Ascending aorta (tissue), 2 donors: ENCODE results near the gene ATP13A3. TPM values are rescaled to one million over a fixed set of nuclear protein-coding genes. Genes with fewer than 3 reads are reported as not detected.
"Not testable (repeated sequence)": the region's sequence is repeated elsewhere in the genome, so short reads cannot be mapped to it uniquely, and the experiment has no call there.

ENCODE experiments used
- DNase-seq, 2 donors: peaks; one replicate each; pipeline ENCODE4 v3.0.0-alpha.2; 2019; ENCODE audit warnings: low spot score in 2 of 2
- H3K27ac ChIP-seq, 2 donors: fragments of 200-600 bp; sonication (generic); one replicate each; pipeline ENCODE4 v1.5.1; 2016 to 2017; ENCODE audit warnings: mild to moderate bottlenecking in 1 of 2
- H3K27me3 ChIP-seq: fragments of 200-600 bp; sonication (generic); one replicate; pipeline ENCODE4 v1.5.1; 2017
- H3K36me3 ChIP-seq, 2 donors: fragments of 200-600 bp; sonication (generic); one replicate each; pipeline ENCODE4 v1.5.1; 2016
- H3K4me1 ChIP-seq, 2 donors: fragments of 200-600 bp; sonication (generic); one replicate each; pipeline ENCODE4 v1.5.1; 2016 to 2017; ENCODE audit warnings: mild to moderate bottlenecking in 1 of 2
- H3K4me3 ChIP-seq, 2 donors: fragments of 200-600 bp; sonication (generic); one replicate each; pipeline ENCODE4 v1.5.1; 2016 to 2017; ENCODE audit warnings: mild to moderate bottlenecking in 1 of 2
- H3K9me3 ChIP-seq, 2 donors: fragments of 200-600 bp; sonication (generic); one replicate each; pipeline ENCODE4 v1.5.1; 2016
- CTCF ChIP-seq, 3 experiments: fragments of 200-600 bp in 2 of 3; fragments of 450-650 bp in 1 of 3; sonication (generic) in 2 of 3; IDR thresholded peaks; one replicate each; pipeline ENCODE4 v1.5.1; 2016 to 2019; ENCODE audit warnings: antibody characterized with exemption in 3 of 3, mild to moderate bottlenecking in 1 of 3, moderate library complexity in 1 of 3
- intact Hi-C: fragments of 100-400 bp; cut with DNase I; formaldehyde crosslinking; loops from one replicate; pipeline ENCODE4 v1.15.1; 2023
- total RNA-seq: library from RNA; depleted of rRNA; stranded (reverse); fragments of >200 nt; gene quantifications from one replicate; pipeline ENCODE4 v1.1.0, GENCODE V29; 2016

Gene ATP13A3
- total RNA-seq, 1 donor from 2014 or later, result 53.6 TPM

DNA sequence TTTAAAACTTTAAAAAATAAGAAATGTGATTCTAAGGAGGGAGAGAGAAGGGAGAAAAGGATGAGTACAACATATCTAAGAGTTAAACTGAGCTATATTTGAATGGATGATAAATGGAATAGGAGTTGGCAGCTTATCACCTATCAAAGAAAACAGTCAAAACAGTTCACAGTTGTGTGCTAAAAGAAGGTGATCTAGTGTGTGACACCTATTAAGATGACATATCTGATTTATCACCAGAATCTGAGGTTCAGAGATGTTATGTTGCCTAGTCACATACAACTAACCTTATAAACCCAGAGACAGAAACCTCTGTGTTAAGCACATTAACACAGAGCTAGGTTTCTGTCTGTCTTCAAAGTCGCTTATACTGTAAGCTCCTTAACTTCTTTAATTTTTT, 3.0 kb downstream of the ATP13A3 start:
- H3K36me3 ChIP-seq, result no peaks in the 10 kb centered on the region
- no peak for DNase-seq
- peak overlapping the region in 1 of 2 donors; percentile 91 for H3K27ac ChIP-seq
- intact Hi-C loops, result loop anchor here (2.0 to 10.0 kb wide), 3 partner anchors 111 to 958 kb away; partner anchors contain the start of gene ACAP2
- no peak overlapping the region for H3K4me3 ChIP-seq
- no peak for TF ChIP-seq CTCF (IDR thresholded peaks at IDR 0.05)
- no peaks in the 10 kb centered on the region for H3K27me3 ChIP-seq
- H3K4me1 ChIP-seq, result peaks cover 14 to 36% of the 10 kb centered on the region in 2 donors
- H3K9me3 ChIP-seq, result no peaks in the 10 kb centered on the region

GRCh38 chr3:194482830-194483229, 4.0 kb downstream of the ATP13A3 start:
- not testable (repeated sequence) for H3K9me3 ChIP-seq, H3K27me3 ChIP-seq, H3K36me3 ChIP-seq, H3K4me3 ChIP-seq, DNase-seq
- Histone ChIP-seq H3K27ac (peak overlapping the region in 1 of 2 donors; percentile 43), H3K4me1 (peaks cover 9 to 36% of the 10 kb centered on the region in 2 donors)
- intact Hi-C loops, result loop anchor here (5.0 to 10.0 kb wide), 2 partner anchors 208 to 959 kb away; partner anchors contain the start of gene ACAP2

DNA sequence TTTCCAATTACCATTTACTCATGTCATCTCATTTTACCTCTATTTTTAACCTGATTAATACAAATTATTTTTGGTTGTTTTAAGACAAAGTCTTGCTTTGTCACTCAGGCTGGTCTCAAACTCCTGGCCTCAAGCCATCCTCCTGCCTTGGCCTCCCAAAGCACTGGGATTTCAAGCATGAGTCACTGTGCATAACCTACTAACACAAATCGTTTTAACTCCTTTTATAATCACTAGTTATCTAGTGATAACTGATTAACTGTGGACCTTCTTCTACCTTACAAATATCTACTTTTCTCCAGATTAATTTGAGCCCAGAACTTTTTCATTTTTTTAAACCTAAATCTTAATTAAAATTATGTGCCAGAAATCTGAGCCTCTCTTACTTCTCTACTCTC, 4.6 kb downstream of the ATP13A3 start:
- no peak for TF ChIP-seq CTCF (IDR thresholded peaks at IDR 0.05)
- Histone ChIP-seq H3K4me3 (no peak overlapping the region), H3K36me3 (no peaks in the 10 kb centered on the region), H3K27ac (peak overlapping the region in 1 of 2 donors; percentile 39), H3K9me3 (no peaks in the 10 kb centered on the region), H3K4me1 (peaks cover 9 to 29% of the 10 kb centered on the region in 2 donors), H3K27me3 (no peaks in the 10 kb centered on the region)
- intact Hi-C loops, result loop anchor here (5.0 to 10.0 kb wide), 2 partner anchors 207 to 960 kb away; partner anchors contain the start of gene ACAP2
- DNase-seq, result no peak

DNA sequence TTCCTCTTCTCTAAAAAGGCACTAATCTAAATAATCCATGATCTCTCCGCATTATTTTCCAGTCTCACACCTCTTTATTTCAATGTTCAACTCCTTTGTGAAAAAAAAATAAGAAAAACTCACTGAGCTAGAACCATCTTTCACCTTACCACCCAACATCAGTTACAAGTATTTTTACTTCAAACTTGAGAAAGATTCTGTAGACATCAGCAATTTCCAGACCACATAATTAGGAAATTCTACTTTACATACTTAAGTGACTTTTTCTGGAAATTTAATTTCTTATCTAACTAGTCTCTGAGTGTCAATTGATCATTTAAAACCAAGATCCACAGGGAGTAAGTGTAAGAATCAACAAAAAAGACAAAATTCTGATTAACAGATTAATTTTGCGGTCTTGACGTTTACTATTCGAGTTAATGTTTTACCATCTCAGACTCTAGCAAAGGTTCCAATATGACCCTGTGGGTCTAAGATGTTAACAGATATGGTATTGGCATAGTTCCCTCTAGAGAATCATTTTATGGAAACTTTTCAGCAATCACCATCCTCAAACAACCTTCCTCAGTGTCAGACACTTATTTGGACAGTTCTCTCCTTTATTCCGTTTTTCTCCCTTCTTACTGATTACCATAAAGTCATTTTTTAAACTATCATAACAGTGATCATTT, 5.1 kb downstream of the ATP13A3 start:
- Histone ChIP-seq H3K4me3 (no peak overlapping the region), H3K9me3 (no peaks in the 10 kb centered on the region), H3K27me3 (no peaks in the 10 kb centered on the region), H3K4me1 (peaks cover 9 to 28% of the 10 kb centered on the region in 2 donors), H3K36me3 (no peaks in the 10 kb centered on the region), H3K27ac (peak overlapping the region; percentile 29 to 39)
- DNase-seq, result no peak
- intact Hi-C loops, result loop anchor here (5.0 to 10.0 kb wide), 2 partner anchors 207 to 961 kb away; partner anchors contain the start of gene ACAP2
- TF ChIP-seq CTCF (IDR thresholded peaks at IDR 0.05), result no peak

DNA sequence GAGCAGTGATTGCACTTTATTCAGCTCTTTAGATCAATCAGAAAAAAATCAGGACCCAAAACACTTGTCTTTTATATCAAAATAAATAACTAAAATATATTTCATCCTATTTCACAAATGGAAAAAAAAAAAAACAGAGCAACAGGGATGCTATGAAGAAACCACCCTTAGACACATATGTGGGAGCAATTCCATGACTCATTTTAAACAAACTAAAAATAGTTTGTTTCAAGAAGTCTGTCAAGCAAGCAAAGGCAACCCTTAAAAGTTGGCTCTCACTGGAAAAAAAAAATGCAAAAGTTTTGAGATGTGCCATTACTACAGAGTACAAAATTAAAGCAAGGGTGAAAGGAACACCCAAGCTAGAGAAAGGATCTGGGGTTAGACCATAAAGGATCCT, 5.7 kb downstream of the ATP13A3 start:
- H3K27me3 ChIP-seq, result no peaks in the 10 kb centered on the region
- no peak for DNase-seq
- no peaks in the 10 kb centered on the region for H3K9me3 ChIP-seq
- H3K27ac ChIP-seq, result peak overlapping the region; percentile 61 to 67
- no peaks in the 10 kb centered on the region for H3K36me3 ChIP-seq
- intact Hi-C loops, result loop anchor here (5.0 to 10.0 kb wide), 2 partner anchors 206 to 961 kb away; partner anchors contain the start of gene ACAP2
- H3K4me1 ChIP-seq, result peaks cover 9 to 28% of the 10 kb centered on the region in 2 donors
- no peak for TF ChIP-seq CTCF (IDR thresholded peaks at IDR 0.05)
- no peak overlapping the region for H3K4me3 ChIP-seq

DNA sequence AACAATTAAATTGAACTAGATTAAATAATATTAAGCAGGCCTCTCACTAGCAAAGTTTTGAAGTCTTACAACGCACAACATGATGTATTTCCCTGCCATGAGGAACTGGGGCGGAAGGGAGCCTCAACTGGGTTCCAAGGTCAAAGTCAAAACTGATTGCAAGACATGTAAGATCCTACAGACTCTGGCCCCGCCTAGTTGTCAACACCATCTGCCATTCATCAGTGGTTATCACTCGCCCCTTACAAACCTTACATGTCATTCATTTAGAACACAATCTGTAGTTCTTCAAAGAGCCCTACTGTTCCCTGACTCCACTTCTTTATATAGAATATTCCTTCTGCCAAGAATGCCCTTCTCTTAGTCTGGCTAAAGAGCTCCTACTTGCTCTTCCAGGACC, 10.0 kb downstream of the ATP13A3 start:
- Histone ChIP-seq H3K36me3 (no peaks in the 10 kb centered on the region), H3K27me3 (no peaks in the 10 kb centered on the region), H3K27ac (peak overlapping the region in 1 of 2 donors; percentile 47), H3K9me3 (no peaks in the 10 kb centered on the region), H3K4me3 (no peak overlapping the region), H3K4me1 (peaks cover 4 to 17% of the 10 kb centered on the region in 2 donors)
- DNase-seq, result no peak
- intact Hi-C loops, result no loop called here
- no peak for TF ChIP-seq CTCF (IDR thresholded peaks at IDR 0.05)
